ENCODE measurements around the gene CLCN6.

GRCh38 chr1:11778844-11779623, 27.0 kb upstream of the CLCN6 start:
- no peak for TF ChIP-seq CTCF (IDR thresholded peaks at IDR 0.05)
- TF ChIP-seq ZFX (IDR thresholded peaks at IDR 0.05; ENCODE audit: borderline replicate concordance): no peak

Data from 22Rv1 (cell line).